CD4-positive, alpha-beta T cell treated with Interleukin-17A for 1 hour (primary cell): ENCODE data around the gene RPL37A.

Source experiments
- DNase-seq: peaks from one replicate; pipeline ENCODE4 v3.0.0-alpha.2; 2020

Gene RPL37A

GRCh38 chr2:216551234-216552068 lies 52.8 kb downstream of the RPL37A start:
- no peak for DNase-seq

- no peak for DNase-seq
Observed at GRCh38 chr2:216553093-216553478, 54.4 kb downstream of the RPL37A start.
